Activated naive CD8-positive, alpha-beta T cell treated with anti-CD3 and anti-CD28 coated beads for 36 hours (primary cell): ENCODE data around the gene AIG1. TPM values are rescaled to one million over a fixed set of nuclear protein-coding genes. Genes with fewer than 3 reads are reported as not detected.

ENCODE experiments used
- DNase-seq: peaks from one replicate; pipeline ENCODE4 v3.0.0; 2021
- H3K27ac Mint-ChIP-seq: one replicate; pipeline ENCODE4 v1.8.0; 2022; ENCODE audit warnings: mild to moderate bottlenecking, moderate library complexity, mixed read lengths
- H3K27me3 Mint-ChIP-seq: one replicate; pipeline ENCODE4 v1.8.0; 2022; ENCODE audit warnings: mild to moderate bottlenecking, mixed read lengths
- H3K36me3 Mint-ChIP-seq: one replicate; pipeline ENCODE4 v1.8.0; 2021; ENCODE audit warnings: mild to moderate bottlenecking, mixed read lengths
- H3K4me1 Mint-ChIP-seq: one replicate; pipeline ENCODE4 v1.8.0; 2021; ENCODE audit warnings: mixed read lengths
- H3K4me3 Mint-ChIP-seq: one replicate; pipeline ENCODE4 v1.8.0; 2022; ENCODE audit warnings: mild to moderate bottlenecking, moderate library complexity, mixed read lengths
- H3K9me3 Mint-ChIP-seq: one replicate; pipeline ENCODE4 v1.8.0; 2022; ENCODE audit warnings: mixed read lengths
- total RNA-seq, 2 experiments: library from RNA; stranded (reverse); gene quantifications; one replicate each; pipeline ENCODE4 v1.2.3, GENCODE V29; 2021

Gene AIG1
- total RNA-seq, 2 experiments from 2014 or later, result 19.8 to 20.1 TPM

- Mint-ChIP-seq H3K4me3 (no peak overlapping the region), H3K36me3 (peaks cover 15% of the 10 kb centered on the region), H3K27me3 (no peaks in the 10 kb centered on the region), H3K4me1 (peaks cover 1% of the 10 kb centered on the region), H3K27ac (no peak overlapping the region), H3K9me3 (no peaks in the 10 kb centered on the region)
- DNase-seq, result no peak
Measured at GRCh38 chr6:143192766-143193165, 132.1 kb downstream of the AIG1 start.

- no peak for DNase-seq
- Mint-ChIP-seq H3K4me3 (no peak overlapping the region), H3K27me3 (no peaks in the 10 kb centered on the region), H3K4me1 (peaks cover 4% of the 10 kb centered on the region), H3K27ac (no peak overlapping the region), H3K36me3 (peaks cover 14% of the 10 kb centered on the region), H3K9me3 (no peaks in the 10 kb centered on the region)
Measured at GRCh38 chr6:143193571-143194094, 132.9 kb downstream of the AIG1 start.

GRCh38 chr6:143194095-143194589, 133.5 kb downstream of the AIG1 start:
- no peak overlapping the region for H3K4me3 Mint-ChIP-seq
- no peak overlapping the region for H3K27ac Mint-ChIP-seq
- DNase-seq, result no peak
- H3K27me3 Mint-ChIP-seq, result no peaks in the 10 kb centered on the region
- peaks cover 5% of the 10 kb centered on the region for H3K4me1 Mint-ChIP-seq
- H3K36me3 Mint-ChIP-seq, result peaks cover 14% of the 10 kb centered on the region
- no peaks in the 10 kb centered on the region for H3K9me3 Mint-ChIP-seq

- Mint-ChIP-seq H3K27ac (no peak overlapping the region), H3K4me3 (no peak overlapping the region), H3K4me1 (peaks cover 13% of the 10 kb centered on the region), H3K27me3 (no peaks in the 10 kb centered on the region), H3K9me3 (no peaks in the 10 kb centered on the region), H3K36me3 (peaks cover 10% of the 10 kb centered on the region)
- DNase-seq, result no peak
Measured at GRCh38 chr6:143195349-143195845, 134.7 kb downstream of the AIG1 start.

GRCh38 chr6:143196525-143197225, 136.0 kb downstream of the AIG1 start:
- no peak overlapping the region for H3K27ac Mint-ChIP-seq
- peaks cover 18% of the 10 kb centered on the region for H3K4me1 Mint-ChIP-seq
- H3K27me3 Mint-ChIP-seq, result no peaks in the 10 kb centered on the region
- no peak for DNase-seq
- peaks cover 4% of the 10 kb centered on the region for H3K9me3 Mint-ChIP-seq
- no peak overlapping the region for H3K4me3 Mint-ChIP-seq
- H3K36me3 Mint-ChIP-seq, result peaks cover 12% of the 10 kb centered on the region

- no peaks in the 10 kb centered on the region for H3K27me3 Mint-ChIP-seq
- DNase-seq, result no peak
- peaks cover 17% of the 10 kb centered on the region for H3K4me1 Mint-ChIP-seq
- H3K4me3 Mint-ChIP-seq, result no peak overlapping the region
- peaks cover 12% of the 10 kb centered on the region for H3K36me3 Mint-ChIP-seq
- H3K27ac Mint-ChIP-seq, result no peak overlapping the region
- peaks cover 4% of the 10 kb centered on the region for H3K9me3 Mint-ChIP-seq
Measured at GRCh38 chr6:143197377-143197776, 136.7 kb downstream of the AIG1 start.

GRCh38 chr6:143198312-143198711, 137.6 kb downstream of the AIG1 start:
- no peak for DNase-seq
- peaks cover 17% of the 10 kb centered on the region for H3K4me1 Mint-ChIP-seq
- no peaks in the 10 kb centered on the region for H3K27me3 Mint-ChIP-seq
- peaks cover 16% of the 10 kb centered on the region for H3K36me3 Mint-ChIP-seq
- H3K27ac Mint-ChIP-seq, result no peak overlapping the region
- peaks cover 7% of the 10 kb centered on the region for H3K9me3 Mint-ChIP-seq
- no peak overlapping the region for H3K4me3 Mint-ChIP-seq

- H3K36me3 Mint-ChIP-seq, result peaks cover 22% of the 10 kb centered on the region
- peaks cover 17% of the 10 kb centered on the region for H3K4me1 Mint-ChIP-seq
- H3K27me3 Mint-ChIP-seq, result no peaks in the 10 kb centered on the region
- no peak for DNase-seq
- H3K4me3 Mint-ChIP-seq, result no peak overlapping the region
- peaks cover 10% of the 10 kb centered on the region for H3K9me3 Mint-ChIP-seq
- H3K27ac Mint-ChIP-seq, result no peak overlapping the region
Measured at GRCh38 chr6:143199291-143199690, 138.6 kb downstream of the AIG1 start.

- no peak for DNase-seq
- H3K4me3 Mint-ChIP-seq, result no peak overlapping the region
- H3K36me3 Mint-ChIP-seq, result peaks cover 17% of the 10 kb centered on the region
- peaks cover 17% of the 10 kb centered on the region for H3K4me1 Mint-ChIP-seq
- peak overlapping the region; percentile 26 for H3K27ac Mint-ChIP-seq
- H3K9me3 Mint-ChIP-seq, result peaks cover 10% of the 10 kb centered on the region
- no peaks in the 10 kb centered on the region for H3K27me3 Mint-ChIP-seq
Measured at GRCh38 chr6:143200167-143200770, 139.6 kb downstream of the AIG1 start.

GRCh38 chr6:143204045-143204444, 143.4 kb downstream of the AIG1 start:
- no peak overlapping the region for H3K27ac Mint-ChIP-seq
- H3K4me1 Mint-ChIP-seq, result peaks cover 13% of the 10 kb centered on the region
- no peaks in the 10 kb centered on the region for H3K27me3 Mint-ChIP-seq
- DNase-seq, result no peak
- peaks cover 10% of the 10 kb centered on the region for H3K9me3 Mint-ChIP-seq
- H3K4me3 Mint-ChIP-seq, result no peak overlapping the region
- H3K36me3 Mint-ChIP-seq, result peaks cover 21% of the 10 kb centered on the region

- Mint-ChIP-seq H3K27me3 (no peaks in the 10 kb centered on the region), H3K36me3 (peaks cover 27% of the 10 kb centered on the region), H3K27ac (no peak overlapping the region), H3K9me3 (peaks cover 15% of the 10 kb centered on the region), H3K4me1 (peaks cover 8% of the 10 kb centered on the region), H3K4me3 (no peak overlapping the region)
- no peak for DNase-seq
Measured at GRCh38 chr6:143205131-143205535, 144.4 kb downstream of the AIG1 start.

- Mint-ChIP-seq H3K4me3 (no peak overlapping the region), H3K36me3 (peaks cover 28% of the 10 kb centered on the region), H3K9me3 (peaks cover 19% of the 10 kb centered on the region), H3K27ac (no peak overlapping the region), H3K27me3 (no peaks in the 10 kb centered on the region), H3K4me1 (peaks cover 5% of the 10 kb centered on the region)
- no peak for DNase-seq
Measured at GRCh38 chr6:143205585-143205984, 144.9 kb downstream of the AIG1 start.

- H3K4me1 Mint-ChIP-seq, result peaks cover 2% of the 10 kb centered on the region
- no peak for DNase-seq
- no peak overlapping the region for H3K4me3 Mint-ChIP-seq
- peaks cover 25% of the 10 kb centered on the region for H3K36me3 Mint-ChIP-seq
- H3K27ac Mint-ChIP-seq, result no peak overlapping the region
- H3K27me3 Mint-ChIP-seq, result no peaks in the 10 kb centered on the region
- peaks cover 17% of the 10 kb centered on the region for H3K9me3 Mint-ChIP-seq
Measured at GRCh38 chr6:143205991-143206390, 145.3 kb downstream of the AIG1 start.

GRCh38 chr6:143206550-143206949, 145.9 kb downstream of the AIG1 start:
- DNase-seq, result no peak
- H3K4me3 Mint-ChIP-seq, result no peak overlapping the region
- H3K36me3 Mint-ChIP-seq, result peaks cover 26% of the 10 kb centered on the region
- peaks cover 17% of the 10 kb centered on the region for H3K9me3 Mint-ChIP-seq
- no peak overlapping the region for H3K27ac Mint-ChIP-seq
- H3K4me1 Mint-ChIP-seq, result peaks cover 2% of the 10 kb centered on the region
- no peaks in the 10 kb centered on the region for H3K27me3 Mint-ChIP-seq

- Mint-ChIP-seq H3K4me3 (no peak overlapping the region), H3K27me3 (no peaks in the 10 kb centered on the region), H3K9me3 (peaks cover 10% of the 10 kb centered on the region), H3K36me3 (peaks cover 20% of the 10 kb centered on the region), H3K27ac (no peak overlapping the region), H3K4me1 (peaks cover 2% of the 10 kb centered on the region)
- no peak for DNase-seq
Measured at GRCh38 chr6:143210420-143210819, 149.7 kb downstream of the AIG1 start.
